ENCODE measurements around the gene PGBD5.

Gene PGBD5

GRCh38 chr1:230280054-230280795 is 145.9 kb downstream of the PGBD5 start:
- H3K4me3 ChIP-seq (ENCODE audit: control insufficient read depth, low read depth, low read length), result no peak overlapping the region
- DNase-seq (ENCODE audit: low read depth), result no peak
- no peak for TF ChIP-seq CTCF (IDR thresholded peaks at IDR 0.05; ENCODE audit: control insufficient read depth, insufficient read depth, low read depth, low read length, missing control alignments)

GRCh38 chr1:230279583-230279945 is 146.6 kb downstream of the PGBD5 start:
- DNase-seq (ENCODE audit: low read depth), result no peak
- TF ChIP-seq CTCF (IDR thresholded peaks at IDR 0.05; ENCODE audit: control insufficient read depth, insufficient read depth, low read depth, low read length, missing control alignments), result no peak
- H3K4me3 ChIP-seq (ENCODE audit: control insufficient read depth, low read depth, low read length), result no peak overlapping the region

- TF ChIP-seq CTCF (IDR thresholded peaks at IDR 0.05; ENCODE audit: control insufficient read depth, insufficient read depth, low read depth, low read length, missing control alignments), result no peak
- DNase-seq (ENCODE audit: low read depth), result no peak
- H3K4me3 ChIP-seq (ENCODE audit: control insufficient read depth, low read depth, low read length), result no peak overlapping the region
Observed at GRCh38 chr1:230278871-230279582, 147.1 kb downstream of the PGBD5 start.

GRCh38 chr1:230278376-230278775 is 147.8 kb downstream of the PGBD5 start:
- no peak for TF ChIP-seq CTCF (IDR thresholded peaks at IDR 0.05; ENCODE audit: control insufficient read depth, insufficient read depth, low read depth, low read length, missing control alignments)
- no peak overlapping the region for H3K4me3 ChIP-seq (ENCODE audit: control insufficient read depth, low read depth, low read length)
- no peak for DNase-seq (ENCODE audit: low read depth)

GRCh38 chr1:230277201-230278025 is 148.7 kb downstream of the PGBD5 start:
- no peak for DNase-seq (ENCODE audit: low read depth)
- H3K4me3 ChIP-seq (ENCODE audit: control insufficient read depth, low read depth, low read length), result no peak overlapping the region
- no peak for TF ChIP-seq CTCF (IDR thresholded peaks at IDR 0.05; ENCODE audit: control insufficient read depth, insufficient read depth, low read depth, low read length, missing control alignments)

- no peak for DNase-seq (ENCODE audit: low read depth)
- no peak for TF ChIP-seq CTCF (IDR thresholded peaks at IDR 0.05; ENCODE audit: control insufficient read depth, insufficient read depth, low read depth, low read length, missing control alignments)
- H3K4me3 ChIP-seq (ENCODE audit: control insufficient read depth, low read depth, low read length), result no peak overlapping the region
Observed at GRCh38 chr1:230276401-230276800, 149.7 kb downstream of the PGBD5 start.

Data from AG09309 (cell line).